ENCODE measurements around the gene DPP6.

DPP6 gene

GRCh38 chr7:154905146-154905545, 852.9 kb downstream of the DPP6 start:
- DNase-seq, result peak; percentile 58

- peak; percentile 33 for DNase-seq
Observed at GRCh38 chr7:154905615-154906014, 853.4 kb downstream of the DPP6 start.

DNA sequence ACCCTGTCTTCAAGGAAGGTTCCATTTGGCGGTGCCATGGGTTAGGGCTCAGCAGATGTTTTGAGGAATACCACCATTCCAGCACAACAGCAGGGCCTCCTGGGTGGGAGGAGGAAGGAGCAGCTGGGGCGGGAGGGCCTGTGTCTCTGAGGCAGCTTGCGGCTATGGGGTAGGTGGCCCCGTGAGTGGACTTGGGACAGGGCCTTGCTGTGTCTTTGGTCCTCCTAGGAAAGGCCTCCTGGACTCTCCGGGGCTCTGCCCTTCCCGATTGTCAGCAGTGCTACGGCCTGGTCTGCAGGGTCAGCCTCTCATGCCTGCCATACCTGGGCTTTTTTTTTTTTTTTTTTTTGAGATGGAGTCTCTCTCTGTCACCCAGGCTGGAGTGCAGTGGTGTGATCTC, 854.0 kb downstream of the DPP6 start:
- no peak for DNase-seq

- no peak for DNase-seq
Observed at GRCh38 chr7:154906736-154907355, 854.6 kb downstream of the DPP6 start.

- DNase-seq, result no peak
Observed at GRCh38 chr7:154907651-154908620, 855.7 kb downstream of the DPP6 start.

GRCh38 chr7:154909241-154910105, 857.3 kb downstream of the DPP6 start:
- no peak for DNase-seq

DNA sequence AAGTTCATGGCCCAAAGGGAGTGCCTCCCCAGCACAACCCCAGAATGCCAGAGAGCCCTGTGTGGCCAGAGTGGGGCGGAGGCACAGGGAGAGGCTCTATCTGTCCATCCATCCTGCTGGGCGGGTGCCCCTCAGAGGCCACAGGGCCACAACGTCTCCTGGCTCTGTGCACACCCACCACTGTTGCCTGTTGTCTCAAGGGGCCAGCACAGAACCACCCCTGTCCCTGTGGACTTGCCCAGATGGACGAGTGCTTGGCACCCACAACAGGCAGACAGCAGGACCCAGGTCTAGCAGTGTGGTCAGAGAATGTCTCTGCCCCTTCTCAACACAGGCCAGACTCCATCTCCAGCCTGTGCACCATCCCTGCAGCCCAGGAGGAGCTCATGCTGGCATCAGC, 857.9 kb downstream of the DPP6 start:
- no peak for DNase-seq

DNA sequence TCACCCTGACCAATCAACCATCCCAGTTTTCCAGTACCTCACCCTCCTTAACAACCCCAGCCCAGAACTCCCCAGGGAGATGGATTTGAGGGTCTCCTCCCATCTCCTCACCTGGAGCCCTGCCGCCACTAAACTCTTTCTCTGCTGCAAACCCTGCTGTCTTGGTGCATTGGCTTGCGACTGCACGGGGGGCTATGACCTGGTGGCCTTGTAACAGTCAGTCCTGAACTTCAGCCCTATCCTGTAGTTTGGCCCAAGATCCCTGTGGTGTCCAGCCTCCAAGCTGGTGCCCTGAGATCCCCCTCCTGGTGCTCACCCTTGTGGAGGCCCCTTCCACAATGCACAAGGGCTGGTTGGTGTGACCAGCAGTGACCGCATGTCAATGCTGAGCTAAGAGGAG, 858.8 kb downstream of the DPP6 start:
- no peak for DNase-seq

DNA sequence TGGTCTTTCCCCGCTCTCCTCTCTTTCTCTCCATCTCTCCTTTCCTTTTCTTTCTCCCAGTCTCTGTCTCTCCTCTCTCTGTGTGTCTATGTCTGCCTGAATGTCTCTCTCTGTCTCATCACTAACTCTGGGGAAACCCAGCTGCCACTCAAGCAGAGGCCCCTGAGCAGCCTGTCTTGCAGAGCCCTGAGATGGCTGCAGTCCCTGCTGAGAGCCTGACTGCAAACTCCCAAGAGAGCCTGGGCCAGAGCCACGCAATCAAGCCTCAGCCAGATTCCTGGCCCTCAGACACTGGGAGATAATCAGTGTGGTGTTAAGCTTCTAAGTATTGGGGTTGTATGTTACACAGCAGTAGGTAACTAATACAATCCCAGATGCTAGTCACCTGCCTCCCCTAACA, 859.2 kb downstream of the DPP6 start:
- no peak for DNase-seq

DNA sequence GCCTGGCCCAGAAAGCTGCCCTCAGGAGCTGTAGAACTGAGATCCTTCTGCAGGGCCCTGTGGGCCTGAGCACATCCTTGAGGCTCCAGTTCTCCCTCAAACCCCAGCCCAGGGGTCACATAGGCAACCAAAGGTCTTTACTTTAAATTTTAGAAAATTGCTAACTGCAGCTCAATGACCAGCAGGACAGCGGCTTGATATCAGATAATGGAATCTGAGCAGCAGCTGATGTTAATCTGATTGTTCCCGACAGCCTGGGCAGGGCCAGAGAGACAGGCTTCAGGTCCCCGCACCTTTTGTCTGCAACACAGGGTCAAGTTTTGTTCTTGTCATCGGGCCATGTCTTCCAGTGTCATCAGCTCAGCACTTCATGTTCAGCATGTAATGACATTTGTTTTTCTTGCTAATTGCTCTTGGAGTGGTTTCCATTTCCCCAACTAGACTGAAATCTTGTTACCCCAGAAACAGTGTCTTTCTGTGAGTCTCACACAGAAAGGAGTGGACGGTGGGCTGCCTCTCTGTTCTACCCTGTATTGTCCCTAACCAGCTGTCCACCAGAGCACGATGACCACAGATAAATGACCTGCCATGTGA, 859.8 kb downstream of the DPP6 start:
- DNase-seq, result peak; percentile 26

- DNase-seq, result peak; percentile 30
Observed at GRCh38 chr7:154912871-154913637, 860.9 kb downstream of the DPP6 start.

GRCh38 chr7:154913638-154914307, 861.6 kb downstream of the DPP6 start:
- peak; percentile 94 for DNase-seq

- DNase-seq, result peak; percentile 44
Observed at GRCh38 chr7:154914308-154914995, 862.3 kb downstream of the DPP6 start.

DNA sequence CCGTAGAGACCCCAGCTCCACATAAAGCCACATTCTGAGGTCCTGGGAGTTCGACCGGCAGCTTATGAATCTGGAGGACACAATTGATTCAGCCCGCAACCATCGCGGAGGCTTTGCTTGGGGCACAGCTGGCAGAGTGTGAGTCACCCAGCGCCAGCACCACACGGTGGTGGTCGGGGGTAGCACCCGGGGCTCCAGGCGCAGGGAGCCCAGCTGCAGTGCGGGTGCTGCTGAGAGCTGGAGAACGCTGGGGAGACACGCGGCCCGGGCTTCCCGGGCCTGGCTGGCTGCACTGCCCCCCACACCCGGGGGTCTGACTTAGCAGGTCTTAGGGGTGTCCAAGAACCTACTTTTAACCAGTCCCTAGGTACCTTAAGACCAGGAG, 862.8 kb downstream of the DPP6 start:
- DNase-seq, result peak; percentile 45

DNA sequence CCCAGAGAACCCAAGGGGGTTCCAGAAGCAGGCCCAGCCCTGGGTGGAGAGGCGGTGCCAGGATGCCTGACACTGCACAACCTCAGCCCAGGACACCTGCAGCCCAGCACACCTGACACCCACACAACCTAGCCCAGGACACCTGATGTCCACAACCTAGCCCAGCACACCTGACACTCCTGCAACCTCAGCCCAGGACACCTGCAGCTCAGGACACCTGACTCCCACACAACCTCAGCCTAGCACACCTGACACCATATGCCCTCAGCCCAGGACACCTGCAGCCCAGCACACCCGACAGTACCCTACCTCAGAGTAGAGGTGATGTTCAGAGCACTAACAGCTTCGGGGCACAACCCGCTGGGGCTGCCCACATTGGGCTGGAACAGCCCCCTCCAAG, 863.4 kb downstream of the DPP6 start:
- no peak for DNase-seq

DNA sequence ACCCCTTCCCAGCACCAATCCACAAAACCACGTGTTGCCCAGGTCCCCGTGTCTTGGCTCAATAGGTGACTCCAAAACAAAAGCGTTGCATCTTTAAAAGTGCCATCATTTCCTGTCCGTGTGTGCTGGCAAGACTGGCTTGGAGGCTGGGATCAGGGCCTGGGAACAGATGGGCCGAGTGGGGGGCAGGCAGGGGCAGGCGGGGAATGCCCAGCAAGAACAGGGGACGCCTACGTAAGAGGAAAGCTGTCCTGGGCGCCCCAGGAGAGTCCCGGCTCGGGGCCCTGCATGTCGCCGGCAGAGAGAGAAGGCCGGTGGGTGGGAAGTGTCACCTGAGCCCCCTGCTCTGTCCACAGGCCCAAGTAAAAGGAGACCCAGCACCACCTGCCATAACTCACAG, 864.2 kb downstream of the DPP6 start:
- no peak for DNase-seq

DNA sequence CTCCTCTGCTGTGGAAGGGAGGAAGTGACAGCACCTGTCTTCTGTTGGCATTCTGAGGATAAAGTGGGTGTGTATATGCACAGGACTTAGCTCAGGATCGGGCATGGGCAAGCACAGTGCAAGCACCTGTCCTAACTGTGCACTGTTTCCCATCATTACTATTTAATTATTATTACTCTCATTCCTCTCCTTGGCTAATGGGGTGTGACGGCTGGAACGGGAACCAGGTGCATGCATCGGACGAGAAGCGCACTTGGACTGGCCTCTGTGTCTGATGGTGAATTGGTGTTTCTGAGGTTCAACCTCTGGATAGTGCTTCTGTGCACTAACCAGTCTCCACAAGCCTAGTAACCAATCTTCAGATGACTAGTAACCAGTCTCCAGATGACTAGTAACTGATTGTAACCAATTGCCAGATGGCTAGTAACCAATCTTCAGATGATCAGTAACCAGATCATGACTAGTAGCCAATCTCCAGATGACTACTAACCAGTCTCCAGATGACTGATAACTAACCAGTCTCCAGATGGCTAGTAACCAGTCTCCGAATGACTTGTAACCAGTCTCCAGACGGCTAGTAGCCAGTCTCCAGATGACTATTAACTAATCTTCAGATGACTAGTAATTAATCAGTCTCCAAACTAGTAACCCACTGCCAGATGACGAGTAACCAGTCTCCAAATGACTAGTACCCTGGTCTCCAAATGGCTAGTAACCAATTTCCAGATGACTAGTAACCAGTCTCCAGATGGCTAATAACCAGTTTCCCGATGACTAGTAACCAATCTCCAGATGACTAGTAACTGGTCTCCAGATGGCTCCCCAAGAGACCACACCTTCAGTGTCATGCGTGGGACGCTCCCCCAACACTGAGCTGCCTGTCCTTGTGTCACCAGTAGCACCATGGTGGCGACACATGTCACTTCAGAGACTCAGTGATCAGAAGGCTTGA, 864.9 kb downstream of the DPP6 start:
- DNase-seq, result no peak

DNA sequence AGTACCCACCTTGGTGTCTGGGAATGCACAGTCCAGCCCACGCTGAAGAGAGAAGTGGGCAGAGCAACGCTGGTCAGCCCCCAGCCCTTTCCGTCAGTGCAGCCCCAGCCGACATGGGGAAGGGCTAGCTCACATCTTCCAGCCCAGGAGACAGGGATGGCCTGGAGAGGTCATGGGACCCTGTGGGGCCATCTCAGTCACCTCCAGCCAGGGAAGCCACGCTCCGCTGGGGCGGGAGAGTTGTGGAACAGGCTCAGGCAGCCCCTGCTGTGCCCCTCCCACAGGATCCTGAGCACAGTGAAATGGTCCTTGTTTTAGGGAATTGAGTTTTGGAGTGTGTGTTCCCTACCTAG, 865.6 kb downstream of the DPP6 start:
- no peak for DNase-seq

GRCh38 chr7:154918266-154918665, 866.1 kb downstream of the DPP6 start:
- no peak for DNase-seq

GRCh38 chr7:154918741-154919140, 866.5 kb downstream of the DPP6 start:
- no peak for DNase-seq
